AG09309 (cell line): Measurements from ENCODE around the gene MAMDC2.

ENCODE experiments used
- DNase-seq: peaks from one replicate; pipeline ENCODE4 v3.0.0-alpha.2; 2010; ENCODE audit warnings: low read depth
- H3K4me3 ChIP-seq: 2 replicates; pipeline ENCODE4 v1.5.1; 2011; ENCODE audit warnings: mild to moderate bottlenecking, low read depth, low read length, moderate library complexity; ENCODE audit not compliant: control insufficient read depth
- TF ChIP-seq, protein P1 (sequence below): IDR thresholded peaks from 2 replicates; pipeline ENCODE4 v1.5.1; 2011; ENCODE audit warnings: mild to moderate bottlenecking, low read depth, low read length, inconsistent platforms; ENCODE audit not compliant: insufficient read depth, control insufficient read depth; ENCODE audit errors: missing control alignments

MAMDC2 gene

DNA sequence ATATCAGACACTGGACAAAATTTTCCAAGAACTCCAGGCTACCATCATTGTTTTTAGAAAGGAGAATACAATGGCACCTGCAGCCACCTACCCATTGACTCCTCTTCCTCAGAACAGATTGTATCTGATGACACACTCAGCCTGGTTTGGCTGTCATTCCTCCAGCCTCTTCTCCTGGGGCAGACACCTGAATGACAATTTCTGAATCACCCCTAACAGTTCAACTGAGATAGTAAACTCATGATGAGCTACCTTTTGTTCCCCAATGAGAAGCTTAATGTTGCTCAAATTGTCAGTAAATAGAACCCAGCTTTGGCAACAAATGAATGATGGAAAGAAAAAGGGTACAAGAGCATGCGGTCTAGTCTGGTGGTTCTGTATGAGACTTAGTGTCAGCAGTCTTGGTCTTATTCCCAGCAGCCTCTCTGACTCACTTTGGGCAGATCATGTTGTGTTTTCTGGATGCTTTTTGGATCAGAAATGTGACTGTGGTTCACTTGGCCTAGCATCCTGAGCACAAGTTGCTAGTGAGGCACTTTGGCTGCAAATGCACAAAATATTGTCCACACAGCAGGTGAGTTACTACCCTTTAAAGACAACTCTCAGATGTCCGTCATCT, 78.3 kb downstream of the MAMDC2 start:
- H3K4me3 ChIP-seq, result no peak overlapping the region
- TF ChIP-seq, protein P1, sequence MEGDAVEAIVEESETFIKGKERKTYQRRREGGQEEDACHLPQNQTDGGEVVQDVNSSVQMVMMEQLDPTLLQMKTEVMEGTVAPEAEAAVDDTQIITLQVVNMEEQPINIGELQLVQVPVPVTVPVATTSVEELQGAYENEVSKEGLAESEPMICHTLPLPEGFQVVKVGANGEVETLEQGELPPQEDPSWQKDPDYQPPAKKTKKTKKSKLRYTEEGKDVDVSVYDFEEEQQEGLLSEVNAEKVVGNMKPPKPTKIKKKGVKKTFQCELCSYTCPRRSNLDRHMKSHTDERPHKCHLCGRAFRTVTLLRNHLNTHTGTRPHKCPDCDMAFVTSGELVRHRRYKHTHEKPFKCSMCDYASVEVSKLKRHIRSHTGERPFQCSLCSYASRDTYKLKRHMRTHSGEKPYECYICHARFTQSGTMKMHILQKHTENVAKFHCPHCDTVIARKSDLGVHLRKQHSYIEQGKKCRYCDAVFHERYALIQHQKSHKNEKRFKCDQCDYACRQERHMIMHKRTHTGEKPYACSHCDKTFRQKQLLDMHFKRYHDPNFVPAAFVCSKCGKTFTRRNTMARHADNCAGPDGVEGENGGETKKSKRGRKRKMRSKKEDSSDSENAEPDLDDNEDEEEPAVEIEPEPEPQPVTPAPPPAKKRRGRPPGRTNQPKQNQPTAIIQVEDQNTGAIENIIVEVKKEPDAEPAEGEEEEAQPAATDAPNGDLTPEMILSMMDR, result no peak
- no peak for DNase-seq

DNA sequence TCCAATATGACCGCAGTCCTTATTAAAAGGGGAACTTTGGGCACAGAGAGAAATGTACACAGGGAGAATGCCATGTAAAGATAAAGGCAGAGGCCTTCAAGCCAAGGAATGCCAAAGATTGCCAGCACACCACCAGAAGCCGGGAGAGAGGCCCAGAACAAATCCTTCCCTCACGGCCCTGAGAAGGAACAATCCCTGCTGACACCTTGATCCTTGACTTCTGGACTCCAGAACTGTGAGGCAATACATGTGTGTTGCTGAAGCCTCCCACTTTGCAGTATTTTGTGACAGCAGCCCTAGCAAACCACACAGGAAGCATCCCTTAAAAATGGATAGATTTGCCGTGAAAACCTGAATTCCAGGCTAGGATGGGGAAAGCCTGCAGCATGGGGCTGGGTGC, 80.0 kb downstream of the MAMDC2 start:
- DNase-seq, result no peak
- no peak overlapping the region for H3K4me3 ChIP-seq
- TF ChIP-seq, protein P1, result no peak

DNA sequence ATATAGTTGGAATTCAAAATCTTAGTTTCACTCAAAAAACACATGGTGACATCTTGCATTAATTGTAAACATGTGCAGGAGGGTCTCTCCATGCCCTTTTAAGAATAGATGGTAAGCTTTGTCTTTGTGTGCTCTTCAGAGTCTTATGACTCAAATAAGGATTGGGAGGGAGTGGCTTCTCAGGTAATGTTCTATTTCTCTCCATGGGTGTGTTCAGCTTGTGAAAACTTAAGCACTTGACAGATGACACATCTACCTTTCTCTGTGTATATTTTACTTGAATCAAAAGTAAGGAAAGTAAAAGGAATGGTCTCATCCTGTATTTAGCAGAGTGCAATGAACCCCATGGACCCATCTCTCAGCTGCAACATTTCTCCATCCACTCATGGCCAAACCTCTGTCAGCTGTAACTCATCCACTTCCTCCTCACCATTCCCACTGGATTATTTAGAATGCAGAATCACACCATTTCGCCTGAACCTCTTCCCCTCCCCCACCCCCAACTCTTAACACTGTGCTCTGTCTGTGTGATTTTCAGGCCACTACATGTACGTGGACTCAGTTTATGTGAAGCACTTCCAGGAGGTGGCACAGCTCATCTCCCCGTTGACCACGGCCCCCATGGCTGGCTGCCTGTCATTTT, 82.1 kb downstream of the MAMDC2 start:
- TF ChIP-seq, protein P1, result no peak
- no peak for DNase-seq
- no peak overlapping the region for H3K4me3 ChIP-seq

DNA sequence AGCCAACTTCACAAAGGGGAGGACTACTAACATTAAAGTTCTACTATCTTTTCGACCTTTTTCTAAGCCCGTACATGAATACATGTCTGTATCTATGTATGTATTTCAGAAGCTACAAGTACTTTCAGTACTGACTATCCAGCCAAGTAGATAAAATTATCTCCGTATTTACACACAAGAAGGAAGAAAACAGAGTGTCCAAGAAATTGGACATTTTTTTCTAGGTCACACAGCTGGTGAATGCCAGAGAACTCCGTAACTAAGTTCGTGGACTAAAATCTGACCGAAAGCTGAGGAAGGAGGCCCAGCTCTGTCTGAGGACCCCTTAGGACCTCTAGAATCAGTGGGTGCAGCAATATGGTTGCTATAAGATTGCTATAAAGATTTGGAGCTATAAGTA, 83.4 kb downstream of the MAMDC2 start:
- TF ChIP-seq, protein P1, result no peak
- no peak overlapping the region for H3K4me3 ChIP-seq
- DNase-seq, result no peak

DNA sequence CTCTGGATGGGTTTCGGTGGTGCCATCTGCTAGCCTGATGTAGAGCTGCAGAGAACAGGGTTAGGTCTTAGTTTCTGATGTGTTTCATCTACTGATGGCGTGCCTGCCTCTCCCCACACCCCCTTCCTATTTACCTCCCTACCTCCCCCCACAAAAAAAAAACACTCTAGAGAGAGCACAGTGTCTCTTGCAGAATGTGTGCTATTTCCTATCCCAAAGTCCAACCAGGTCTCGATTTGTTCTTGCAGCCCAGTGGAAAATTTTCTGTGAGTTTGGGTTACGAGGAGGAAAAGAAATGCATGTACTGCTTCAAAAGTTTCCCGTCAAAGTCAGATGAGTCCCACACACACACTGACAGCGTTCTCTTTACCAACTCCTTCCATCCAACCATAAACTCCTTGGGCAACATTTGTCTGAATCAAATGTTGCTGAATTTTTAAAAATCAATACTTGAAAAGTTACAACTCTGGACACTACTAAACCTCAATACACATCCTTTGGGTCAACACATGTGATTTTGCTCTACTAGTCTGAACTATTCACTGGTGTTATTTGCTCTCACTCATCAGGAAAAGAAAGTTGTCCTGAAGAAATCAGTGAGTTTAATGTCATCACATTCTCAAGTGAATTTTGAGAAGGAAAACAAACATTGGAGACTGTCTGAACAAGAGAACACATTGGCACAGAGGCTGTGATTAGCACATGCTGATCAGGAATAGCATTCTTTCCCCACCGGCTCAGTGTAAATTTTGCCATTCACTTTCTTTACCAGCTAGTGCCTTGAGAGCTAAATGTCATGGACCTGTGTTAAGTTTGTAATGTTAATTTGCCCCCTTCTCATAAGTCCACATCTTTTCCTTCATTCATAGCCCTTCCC, 84.1 kb downstream of the MAMDC2 start:
- TF ChIP-seq, protein P1, result no peak
- no peak for DNase-seq
- no peak overlapping the region for H3K4me3 ChIP-seq

DNA sequence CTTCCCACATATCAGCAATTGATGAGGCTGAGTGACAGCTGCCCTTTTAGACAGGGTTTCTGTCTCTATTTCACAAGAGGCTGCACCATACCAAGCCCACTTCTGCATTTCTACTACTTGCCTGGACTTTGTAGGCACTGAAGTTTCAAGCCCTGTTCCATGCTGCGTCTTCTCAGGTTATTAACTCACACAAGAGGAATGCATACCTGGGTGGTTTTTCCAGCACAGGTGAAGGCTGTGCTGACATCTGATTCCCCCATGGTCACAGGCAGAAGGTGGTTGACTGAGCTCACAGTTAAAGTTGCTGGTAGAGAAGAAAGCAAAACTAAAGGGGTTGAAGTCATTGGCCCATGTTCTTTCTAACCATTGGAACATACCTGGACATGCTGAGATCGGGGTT, 86.6 kb downstream of the MAMDC2 start:
- no peak for DNase-seq
- no peak overlapping the region for H3K4me3 ChIP-seq
- TF ChIP-seq, protein P1, result no peak
